H1 (cell line): ENCODE data around the gene AUH. TPM values are rescaled to one million over a fixed set of nuclear protein-coding genes. Genes with fewer than 3 reads are reported as not detected.

Experiments used
- ATF3 ChIP-seq: IDR thresholded peaks from 2 replicates; pipeline ENCODE4 v1.6.1; 2011; ENCODE audit warnings: low read depth, mild to moderate bottlenecking, low read length; ENCODE audit not compliant: insufficient read depth
- NRF1 ChIP-seq: IDR thresholded peaks from 2 replicates; pipeline ENCODE4 v1.6.1; 2011; ENCODE audit warnings: mild to moderate bottlenecking, low read depth, low read length, improper control_type of control experiment
- RBBP5 ChIP-seq: IDR thresholded peaks from 2 replicates; pipeline ENCODE4 v1.7.1; 2012; ENCODE audit warnings: low read depth, mild to moderate bottlenecking, inconsistent platforms, low read length, moderate library complexity, borderline replicate concordance
- SP2 ChIP-seq: IDR thresholded peaks from 2 replicates; pipeline ENCODE4 v1.6.1; 2012; ENCODE audit warnings: mild to moderate bottlenecking, low read length, inconsistent platforms
- SRF ChIP-seq: IDR thresholded peaks from 2 replicates; pipeline ENCODE4 v1.6.1; 2011; ENCODE audit warnings: mild to moderate bottlenecking, low read depth, low read length, moderate library complexity
- polyA plus RNA-seq, 7 experiments: library from polyadenylated mRNA; depleted of rRNA in 3 of 7; stranded (reverse) in 5 of 7; unstranded in 2 of 7; fragments of >200 nt in 5 of 7; fragments of 200-250 nt in 2 of 7; gene quantifications; 1 replicate in 5 of 7; 2 replicates in 1 of 7; 4 replicates in 1 of 7; pipeline versions ENCODE4 v1.2.1 to v1.2.3, GENCODE V29; 2011 to 2013; ENCODE audit warnings: missing spikeins in 2 of 7, mixed read lengths in 2 of 7
- total RNA-seq: library from RNA; stranded (reverse); fragmentation: NEBNext Ultra II Directional; extraction: Animal tissue kit (Norgen Biotek cat#: 25700); gene quantifications from 2 replicates; pipeline ENCODE4 v1.2.1, GENCODE V29; 2021

Gene AUH
- total and polyA plus RNA-seq, 2 of the 8 experiments (the other 6 are each of a cell fraction or from before 2014, with no cell fraction given), result 5.8 to 21.9 TPM

GRCh38 chr9:91256235-91256634 lies 105.5 kb downstream of the AUH start (continued):
- TF ChIP-seq SP2 (no peak), RBBP5 (no peak), SRF (no peak), ATF3 (no peak), NRF1 (no peak)
